Lower leg skin (tissue), 3 donors: ENCODE data around the gene RYK.

Experiments
- CTCF ChIP-seq, 3 donors: fragments of 450-650 bp; IDR thresholded peaks; one replicate each; pipeline ENCODE4 v1.5.1; 2016; ENCODE audit warnings: antibody characterized with exemption in 3 of 3, mild to moderate bottlenecking in 3 of 3, moderate library complexity in 2 of 3
- POLR2A ChIP-seq, 2 donors: fragments of 450-650 bp; IDR thresholded peaks; one replicate each; pipeline ENCODE4 v1.6.1; 2016 to 2017; ENCODE audit warnings: antibody characterized with exemption in 2 of 2, mild to moderate bottlenecking in 1 of 2, moderate library complexity in 1 of 2

DNA sequence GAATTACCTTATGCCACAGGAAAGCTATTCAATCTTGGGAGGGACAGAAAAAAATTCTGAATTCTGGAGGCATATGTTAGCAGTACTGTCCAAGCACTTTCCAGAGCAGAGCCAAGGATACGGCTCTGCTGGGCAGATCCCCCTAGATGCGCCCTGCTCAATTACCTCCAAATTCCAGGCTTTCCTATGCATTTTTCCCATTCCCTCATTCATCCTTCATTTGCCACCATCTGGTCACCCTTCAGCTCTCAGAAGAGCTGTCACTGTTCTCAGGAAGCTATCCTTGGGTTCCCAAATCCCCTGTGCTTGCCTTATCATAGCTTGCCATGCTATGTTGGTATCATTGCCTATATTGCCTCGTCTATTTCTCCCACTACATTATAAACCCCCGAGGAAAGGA, 45.2 kb downstream of the RYK start:
- TF ChIP-seq CTCF (IDR thresholded peaks at IDR 0.05) (no peak), POLR2A (IDR thresholded peaks at IDR 0.05) (no peak)
